MV-4-11 (cell line): ENCODE measurements around the gene UGGT2.
"Not testable (repeated sequence)": the region's sequence is repeated elsewhere in the genome, so short reads cannot be mapped to it uniquely, and the experiment has no call there.

ENCODE experiments used
- DNase-seq: peaks from one replicate; lab custom pipeline; 2025; lab: John Stamatoyannopoulos, UW

UGGT2 gene

DNA sequence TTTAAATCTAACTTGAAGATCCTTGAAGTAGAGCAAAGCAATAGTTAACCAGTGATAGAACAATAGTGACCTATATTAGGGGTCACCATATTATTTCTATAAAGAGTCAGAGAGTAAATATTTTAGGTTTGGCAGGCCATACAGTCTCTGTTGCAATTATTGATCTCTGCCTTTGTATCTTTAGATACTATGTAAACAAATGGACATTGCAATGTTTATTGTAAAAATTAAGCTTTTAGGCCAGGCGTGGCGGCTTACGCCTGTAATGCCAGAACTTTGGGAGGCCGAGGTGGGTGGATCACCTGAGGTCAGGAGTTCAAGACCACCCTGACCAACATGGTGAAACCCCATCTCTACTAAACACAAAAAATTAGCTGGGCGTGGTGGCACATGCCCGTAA, 80.5 kb downstream of the UGGT2 start:
- DNase-seq, result not testable (repeated sequence)

DNA sequence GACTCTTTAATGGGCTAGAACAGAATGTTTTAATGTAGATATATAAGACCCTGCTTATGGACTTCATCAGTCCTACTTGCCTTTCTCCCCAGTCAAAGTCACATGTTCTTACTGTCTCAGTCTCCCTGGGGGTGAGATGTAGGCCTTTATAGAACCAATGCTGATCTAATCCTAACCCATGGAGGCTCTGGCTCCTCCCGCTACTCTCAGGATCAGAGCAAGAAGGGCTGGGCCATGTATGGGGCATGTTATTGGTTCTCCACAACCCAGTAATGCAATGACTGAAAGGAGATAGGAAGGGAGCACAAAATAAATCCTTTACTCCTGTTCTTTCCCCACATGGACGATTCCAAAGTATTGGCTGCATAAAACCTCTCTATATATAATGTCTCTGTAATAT, 82.3 kb downstream of the UGGT2 start:
- DNase-seq, result no peak

DNA sequence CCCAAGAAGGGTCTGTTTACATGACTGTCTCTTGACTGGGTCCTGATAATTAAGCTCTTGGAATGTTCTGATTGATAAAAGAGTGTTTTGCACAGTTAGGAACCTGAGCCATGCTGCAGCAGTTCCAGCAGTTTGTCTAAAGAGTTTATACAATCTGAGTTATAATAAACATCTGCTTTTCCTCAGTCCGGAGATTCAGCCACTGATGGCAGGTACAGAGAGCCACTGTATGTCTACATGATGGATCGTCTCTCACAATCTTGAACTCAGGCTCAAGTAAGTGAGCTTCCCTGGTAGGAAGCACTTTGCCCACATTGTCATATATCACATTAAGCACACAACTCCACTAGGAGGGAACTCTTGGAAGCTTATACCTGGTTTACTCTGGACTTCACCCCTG, 84.3 kb downstream of the UGGT2 start:
- DNase-seq, result no peak

DNA sequence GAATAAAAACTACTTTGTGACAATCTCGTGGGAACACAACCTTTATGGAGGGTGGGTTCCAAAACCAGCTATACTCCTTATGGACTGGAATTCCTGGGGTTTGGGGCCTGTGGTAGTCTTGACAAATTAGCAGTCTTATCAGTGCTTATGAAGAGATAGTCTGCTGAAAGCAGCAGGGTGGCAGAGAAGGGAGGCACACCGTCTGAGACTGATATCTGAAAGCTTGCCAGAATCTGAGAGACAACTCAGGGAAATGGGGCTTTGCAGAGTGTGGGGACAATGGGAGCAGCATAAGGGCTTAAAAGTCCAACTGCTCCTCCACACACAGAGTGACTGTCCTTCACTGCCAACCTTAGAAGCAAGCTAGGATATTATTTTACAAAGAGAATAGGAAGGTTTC, 95.9 kb downstream of the UGGT2 start:
- DNase-seq, result no peak

DNA sequence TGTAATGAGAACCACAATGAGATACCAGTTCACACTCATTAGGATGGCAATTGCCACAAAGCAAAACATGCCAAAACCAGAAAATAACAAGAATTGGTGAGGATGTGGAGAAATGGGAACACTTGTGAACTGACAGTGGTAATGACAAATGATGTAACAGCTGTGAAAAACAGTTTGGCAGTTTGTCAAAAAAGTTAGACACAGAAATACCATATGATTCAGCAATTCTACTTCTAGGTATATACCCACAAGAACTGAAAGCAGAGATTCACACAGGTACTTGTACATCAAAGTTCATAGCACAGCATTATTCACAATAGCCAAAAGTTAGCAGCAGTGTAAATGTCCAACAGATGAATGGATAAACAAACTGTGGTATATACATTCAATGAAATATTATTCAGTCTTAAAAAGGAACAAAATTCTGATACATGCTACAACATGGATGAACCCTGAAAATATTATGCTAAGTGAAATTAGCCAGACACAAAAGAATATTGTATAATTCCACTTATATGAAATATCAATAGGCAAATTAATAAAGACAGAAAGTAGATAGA, 96.5 kb downstream of the UGGT2 start:
- no peak for DNase-seq

DNA sequence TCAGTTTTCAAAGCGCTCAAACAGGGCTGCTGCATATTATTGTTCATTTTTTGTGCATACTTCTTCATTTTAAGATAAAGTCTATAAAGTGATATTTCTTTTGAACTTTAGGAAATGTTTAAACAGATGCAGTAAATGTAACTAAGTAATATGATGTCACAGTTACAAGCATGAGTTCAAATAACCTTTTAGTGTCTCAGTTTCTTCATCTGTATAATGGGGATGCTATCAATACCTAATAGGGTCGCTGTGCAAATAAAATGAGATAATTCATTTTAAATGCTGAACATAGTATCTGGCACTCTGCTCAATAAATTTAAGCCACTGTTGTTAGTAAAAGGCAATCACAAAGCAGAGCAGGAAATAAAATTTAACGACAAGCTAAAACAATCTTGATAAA, 97.5 kb downstream of the UGGT2 start:
- no peak for DNase-seq

DNA sequence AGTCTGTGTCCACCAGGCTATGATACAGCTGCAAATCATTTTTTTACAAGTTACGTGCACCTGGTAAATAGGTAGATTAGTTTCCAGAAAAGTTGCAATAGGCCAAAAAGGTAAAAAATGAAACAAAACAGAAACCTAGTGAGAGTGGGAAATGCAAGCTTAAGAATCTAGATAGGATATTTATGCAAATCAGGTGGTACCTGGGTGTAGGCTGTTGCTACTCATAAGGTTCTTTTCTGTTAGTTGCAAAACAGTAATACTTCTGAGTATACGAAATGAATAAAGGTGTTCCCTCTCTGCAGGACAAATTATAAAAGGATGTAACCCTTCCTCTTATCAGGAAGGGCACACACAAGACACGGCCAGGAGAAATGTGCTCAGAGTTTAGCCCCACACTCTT, 97.9 kb downstream of the UGGT2 start:
- DNase-seq, result no peak

DNA sequence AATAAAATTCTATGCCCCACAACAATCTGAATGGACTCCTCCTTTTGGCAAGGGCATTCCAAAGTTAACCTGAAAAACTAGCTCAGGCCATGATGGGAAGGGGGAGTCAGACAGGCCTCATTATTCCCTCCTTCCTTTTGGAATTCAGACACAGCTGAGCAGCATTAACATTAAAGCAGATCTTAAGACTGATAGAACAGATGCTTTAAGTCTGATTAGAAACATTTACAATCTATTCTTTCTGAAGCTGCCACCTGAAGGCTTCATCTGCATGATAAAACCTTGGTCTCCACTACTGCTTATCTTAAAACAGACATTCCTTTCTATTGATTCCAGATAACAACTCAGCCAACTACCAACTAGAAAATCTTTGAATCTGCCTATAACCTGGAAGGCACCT, 98.9 kb downstream of the UGGT2 start:
- DNase-seq, result no peak

DNA sequence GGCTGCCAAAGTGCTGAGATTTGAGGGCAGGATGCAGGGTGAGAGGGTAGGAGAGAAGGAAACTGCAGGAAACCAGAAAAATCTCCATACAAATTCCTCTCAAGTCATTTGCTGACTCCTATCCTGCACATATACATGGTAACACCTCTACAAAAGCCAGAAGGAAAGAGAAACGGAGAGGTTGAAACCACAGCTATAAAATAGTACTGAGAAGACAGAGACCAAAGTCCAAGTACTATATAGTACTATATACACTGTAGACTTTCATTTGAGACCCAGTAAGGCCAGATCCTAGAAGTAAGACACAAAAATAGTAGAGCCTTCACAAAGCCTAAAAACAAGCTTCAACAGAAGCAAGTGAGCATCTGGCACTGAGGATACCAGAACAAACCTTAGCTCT, 103.1 kb downstream of the UGGT2 start:
- no peak for DNase-seq

DNA sequence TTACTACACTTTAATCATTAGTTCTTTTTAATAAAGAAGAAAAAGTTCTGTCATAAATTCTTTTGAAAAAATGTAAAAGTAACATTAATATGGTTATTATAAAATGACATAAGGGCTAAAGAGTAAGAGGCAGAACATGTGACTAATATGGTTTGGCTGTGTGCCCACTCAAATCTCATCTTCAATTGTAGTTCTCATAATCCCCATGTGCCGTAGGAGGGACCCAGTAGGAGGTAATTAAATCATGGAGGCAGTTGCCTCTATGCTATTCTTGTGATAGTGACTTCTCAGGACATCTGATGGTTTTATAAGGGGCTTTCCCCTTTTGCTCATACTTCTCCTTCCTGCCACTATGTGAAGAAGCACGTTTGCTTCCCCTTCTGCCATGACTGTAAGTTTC, 104.5 kb downstream of the UGGT2 start:
- no peak for DNase-seq

DNA sequence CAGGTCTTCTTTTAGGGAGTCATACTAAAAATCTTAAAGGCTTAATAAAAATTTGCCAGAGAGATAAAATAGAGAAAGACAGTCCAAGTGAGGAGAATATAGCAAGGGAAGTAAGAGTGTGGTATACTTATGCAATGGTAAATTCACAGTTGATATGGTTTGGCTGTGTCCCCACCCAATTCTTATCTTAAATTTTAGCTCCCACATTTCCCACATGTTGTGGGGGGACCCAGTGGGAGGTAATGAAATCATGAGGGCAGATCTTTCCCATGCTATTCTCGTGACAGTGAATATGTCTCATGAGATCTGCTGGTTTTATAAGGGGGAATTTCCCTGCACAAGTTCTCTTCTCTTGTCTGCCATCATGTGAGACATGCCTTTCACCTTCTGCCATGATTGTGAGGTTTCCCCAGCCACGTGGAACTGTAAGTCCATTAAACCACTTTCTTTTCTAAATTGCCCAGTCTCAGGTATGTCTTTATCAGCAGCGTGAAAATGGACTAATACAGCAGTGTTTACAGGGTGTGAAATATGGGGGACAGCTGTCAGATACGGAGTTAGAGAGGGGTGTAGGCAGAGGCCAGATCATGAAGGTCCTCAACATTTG, 115.4 kb downstream of the UGGT2 start:
- DNase-seq, result no peak

DNA sequence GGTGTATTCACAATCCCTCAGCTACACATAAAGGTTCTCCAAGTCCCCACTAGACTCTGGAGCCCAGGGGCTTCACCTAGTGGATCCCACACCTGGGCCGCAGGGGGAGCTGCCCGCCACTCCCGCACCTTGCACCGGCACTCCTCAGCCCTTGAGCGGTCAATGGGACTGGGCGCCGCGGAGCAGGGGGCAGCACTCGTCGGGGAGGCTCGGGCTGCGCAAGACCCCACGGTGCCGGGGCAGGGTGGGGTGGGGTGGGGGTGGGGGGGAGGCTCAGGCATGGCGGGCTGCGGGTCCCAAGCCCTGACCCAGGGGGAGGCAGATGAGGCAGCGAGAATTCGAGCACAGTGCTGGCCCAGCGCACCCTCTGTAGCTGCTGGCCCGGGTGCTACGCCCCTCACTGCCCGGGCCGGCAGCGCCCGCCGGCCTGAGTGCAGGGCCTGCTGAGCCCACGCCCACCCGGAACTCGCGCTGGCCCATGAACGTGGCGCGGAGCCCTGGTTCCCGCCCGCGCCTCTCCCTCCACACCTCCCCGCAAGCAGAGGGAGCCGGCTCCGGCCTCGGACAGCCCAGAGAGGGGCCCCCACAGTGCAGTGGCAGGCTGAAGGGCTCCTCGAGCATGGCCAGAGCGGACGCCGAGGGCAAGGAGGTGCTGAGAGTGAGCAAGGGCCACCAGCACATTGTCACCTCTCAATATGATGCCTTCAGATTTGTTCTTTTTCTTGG, 121.7 kb downstream of the UGGT2 start:
- DNase-seq, result no peak

DNA sequence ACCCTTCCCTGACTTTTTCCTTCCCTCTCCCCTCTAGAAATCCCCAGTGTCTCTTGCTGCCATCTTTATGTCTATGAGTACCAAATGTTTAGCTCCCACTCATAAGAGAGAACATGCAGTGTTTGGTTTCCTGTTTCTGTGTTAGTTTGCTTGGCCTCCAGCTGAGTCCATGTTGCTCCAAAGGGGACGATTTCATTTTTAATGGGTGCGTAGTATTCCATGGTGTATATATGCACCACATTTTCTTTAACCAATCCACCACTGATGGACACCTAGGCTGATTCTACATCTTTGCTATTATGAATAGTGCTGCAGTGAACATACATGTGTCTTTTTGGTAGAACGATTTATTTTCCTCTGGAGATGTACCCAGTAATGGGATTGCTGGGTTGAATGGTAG, 123.8 kb downstream of the UGGT2 start:
- DNase-seq, result no peak

DNA sequence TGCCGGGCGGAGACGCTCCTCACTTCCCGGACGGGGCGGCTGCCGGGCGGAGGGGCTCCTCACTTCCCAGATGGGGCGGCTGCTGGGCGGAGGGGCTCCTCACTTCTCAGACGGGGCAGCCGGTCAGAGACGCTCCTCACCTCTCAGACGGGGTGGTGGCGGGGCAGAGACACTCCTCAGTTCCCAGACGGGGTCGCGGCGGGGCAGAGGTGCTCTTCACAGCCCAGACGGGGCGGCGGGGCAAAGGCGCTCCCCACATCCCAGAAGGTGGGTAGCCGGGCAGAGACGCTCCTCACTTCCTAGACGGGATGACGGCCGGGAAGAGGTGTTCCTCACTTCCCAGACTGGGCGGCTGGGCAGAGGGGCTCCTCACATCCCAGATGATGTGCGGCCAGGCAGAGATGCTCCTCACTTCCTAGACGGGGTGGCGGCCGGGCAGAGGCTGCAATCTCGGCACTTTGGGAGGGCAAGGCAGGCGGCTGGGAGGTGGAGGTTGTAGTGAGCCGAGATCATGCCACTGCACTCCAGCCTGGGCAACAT, 124.8 kb downstream of the UGGT2 start:
- not testable (repeated sequence) for DNase-seq

DNA sequence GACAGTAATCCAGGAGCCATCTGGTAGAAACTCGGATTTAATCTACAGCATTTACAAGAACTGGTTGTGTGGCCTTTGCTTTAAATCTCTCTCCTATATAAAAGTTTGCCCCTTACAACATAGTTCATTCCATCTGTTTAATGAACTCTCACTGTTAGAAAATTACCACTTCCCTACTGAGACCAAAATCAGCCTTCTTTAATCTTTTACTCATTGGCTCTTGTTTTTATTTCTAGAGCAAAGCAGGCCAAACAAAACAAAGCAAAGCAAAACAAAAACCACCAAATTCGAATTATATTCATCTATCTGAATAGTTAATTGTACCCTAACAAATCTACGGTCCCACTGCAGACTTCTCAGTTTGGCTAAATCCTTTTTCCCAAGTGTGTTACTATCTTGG, 127.0 kb downstream of the UGGT2 start:
- no peak for DNase-seq

DNA sequence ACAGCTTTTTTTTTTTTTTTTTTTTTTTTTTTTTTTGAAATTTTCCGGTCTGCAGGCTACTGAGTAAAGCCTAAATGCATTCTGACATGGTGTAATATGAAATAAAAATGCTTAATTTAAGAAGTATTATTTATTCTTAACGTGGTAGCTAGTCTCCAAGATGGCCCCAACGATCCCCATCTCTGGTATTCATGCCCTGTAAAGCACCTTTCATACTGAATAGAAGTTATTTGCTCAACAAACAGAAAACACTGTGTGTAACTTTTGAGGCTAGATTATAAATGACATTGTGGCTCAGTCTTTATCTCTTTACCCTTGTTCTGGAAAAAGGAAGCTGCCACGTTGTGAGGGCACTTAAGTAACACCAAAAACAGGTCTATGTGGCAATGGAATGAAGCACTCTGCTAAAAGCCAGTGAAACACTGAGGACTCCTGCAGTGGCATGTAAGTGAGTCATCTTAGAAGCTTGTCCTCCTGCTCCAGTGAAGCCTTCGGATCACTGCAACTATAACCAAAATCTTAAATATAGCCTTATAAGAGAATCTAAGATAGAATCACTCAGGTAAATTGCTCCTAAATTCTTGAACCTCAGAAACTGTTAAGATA, 128.7 kb downstream of the UGGT2 start:
- peak; percentile 36 for DNase-seq

DNA sequence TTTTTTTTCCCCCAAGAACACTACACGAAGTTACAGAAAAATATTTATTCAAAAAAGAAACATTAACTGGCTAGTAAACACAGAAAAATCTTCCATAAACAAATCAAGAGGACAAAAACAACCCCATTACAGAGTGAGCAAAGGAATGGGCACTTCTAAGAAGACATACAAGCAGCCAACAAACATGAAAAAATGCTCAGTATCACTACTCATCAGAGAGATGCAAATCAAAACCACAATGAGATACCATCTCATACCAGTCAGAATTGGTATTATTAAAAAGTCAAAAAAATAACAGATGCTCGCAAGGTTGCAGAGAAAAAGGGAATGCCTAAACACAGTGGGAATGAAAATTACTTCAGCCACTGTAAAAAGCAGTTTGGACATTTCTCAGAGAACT, 131.7 kb downstream of the UGGT2 start:
- no peak for DNase-seq

DNA sequence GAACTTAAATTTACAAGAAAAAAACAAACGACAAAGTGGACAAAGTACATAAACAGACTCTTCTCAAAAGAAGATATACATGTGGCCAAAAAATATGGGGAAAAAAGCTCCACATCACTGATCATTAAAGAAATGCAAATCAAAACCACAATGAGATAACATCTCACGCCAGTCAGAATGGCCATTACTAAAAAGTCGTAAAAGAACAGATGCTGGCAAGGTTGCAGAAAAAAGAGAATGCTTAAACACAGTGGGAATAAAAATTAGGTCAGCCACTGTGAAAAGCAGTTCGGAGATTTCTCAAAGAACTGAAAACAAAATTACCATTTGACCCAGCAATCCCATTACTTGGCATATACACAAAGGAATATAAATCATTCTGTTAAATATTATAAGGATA, 132.7 kb downstream of the UGGT2 start:
- DNase-seq, result no peak

DNA sequence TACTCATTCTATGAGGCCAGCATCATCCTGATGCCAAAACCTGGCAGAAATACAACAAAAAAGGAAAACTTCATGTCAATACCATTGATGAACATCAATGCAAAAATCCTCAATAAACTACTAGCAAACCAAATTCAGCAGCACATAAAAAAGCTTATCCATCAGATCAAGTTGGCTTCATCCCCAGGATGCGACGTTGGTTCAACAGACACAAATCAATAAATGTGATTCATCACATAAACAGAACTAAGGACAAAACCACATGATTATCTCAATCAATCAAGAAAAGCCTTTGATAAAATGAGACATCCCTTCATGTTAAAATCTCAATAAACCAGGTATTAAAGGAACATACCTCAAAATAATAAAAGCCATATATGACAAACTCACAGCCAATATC, 134.3 kb downstream of the UGGT2 start:
- DNase-seq, result no peak

DNA sequence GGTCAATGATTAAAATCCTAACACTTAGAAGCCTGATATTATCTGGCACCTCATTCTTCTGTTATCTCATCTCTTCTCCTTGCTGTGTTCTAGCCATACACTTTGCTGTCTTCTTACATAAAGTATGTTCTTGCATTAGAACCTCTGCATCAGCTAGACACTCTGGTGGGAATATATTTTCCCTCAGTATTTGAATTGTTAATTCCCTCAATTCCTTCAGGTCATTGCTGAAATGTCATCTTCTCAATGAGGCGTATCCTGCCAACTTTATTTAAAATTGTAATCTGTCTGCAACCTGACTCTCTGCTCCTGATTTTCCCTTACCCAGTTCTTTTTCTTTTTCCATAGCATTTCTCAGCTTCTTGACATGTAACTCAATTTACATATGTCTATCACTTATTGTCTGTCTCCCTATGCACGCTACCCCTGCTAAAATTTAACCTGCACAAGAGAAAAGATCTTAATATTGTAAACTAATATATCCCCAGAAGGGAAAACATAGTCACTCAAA, 138.2 kb downstream of the UGGT2 start:
- DNase-seq, result no peak

DNA sequence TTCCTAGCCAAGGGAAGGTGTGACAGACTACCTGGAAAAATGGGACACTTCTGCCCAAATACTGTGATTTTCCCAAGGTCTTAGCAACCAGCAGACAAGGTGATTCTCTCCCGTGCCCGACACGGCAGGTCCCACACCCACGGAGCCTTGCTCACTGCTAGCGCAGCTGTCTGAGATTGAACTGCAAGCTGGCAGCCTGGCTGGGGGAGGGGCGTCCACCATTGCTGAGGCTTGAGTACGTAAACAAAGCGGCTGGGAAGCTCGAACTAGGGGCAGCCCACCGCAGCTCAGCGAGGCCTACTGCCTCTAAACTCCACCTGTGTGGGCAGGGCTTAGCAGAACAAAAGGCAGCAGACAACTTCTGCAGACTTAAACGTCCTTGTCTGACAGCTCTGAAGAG, 146.2 kb downstream of the UGGT2 start:
- DNase-seq, result no peak

DNA sequence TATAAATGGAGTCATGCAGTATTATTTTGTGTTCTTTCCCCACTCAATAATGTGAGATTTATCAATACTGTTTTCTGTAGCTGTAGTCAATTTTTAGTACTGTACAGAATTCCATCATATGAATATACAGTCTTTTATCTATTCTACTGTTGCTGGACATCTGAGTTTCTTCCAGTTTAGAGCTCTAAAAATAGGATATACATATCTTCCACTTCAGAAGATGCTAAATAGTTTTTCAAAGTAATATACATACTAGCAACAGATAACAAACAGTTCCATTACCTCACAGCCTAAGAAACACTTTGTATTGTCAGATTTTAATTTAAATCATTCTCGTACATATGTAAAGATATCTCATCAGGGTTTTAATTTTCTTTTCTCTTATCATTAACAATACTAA, 149.6 kb downstream of the UGGT2 start:
- DNase-seq, result no peak

DNA sequence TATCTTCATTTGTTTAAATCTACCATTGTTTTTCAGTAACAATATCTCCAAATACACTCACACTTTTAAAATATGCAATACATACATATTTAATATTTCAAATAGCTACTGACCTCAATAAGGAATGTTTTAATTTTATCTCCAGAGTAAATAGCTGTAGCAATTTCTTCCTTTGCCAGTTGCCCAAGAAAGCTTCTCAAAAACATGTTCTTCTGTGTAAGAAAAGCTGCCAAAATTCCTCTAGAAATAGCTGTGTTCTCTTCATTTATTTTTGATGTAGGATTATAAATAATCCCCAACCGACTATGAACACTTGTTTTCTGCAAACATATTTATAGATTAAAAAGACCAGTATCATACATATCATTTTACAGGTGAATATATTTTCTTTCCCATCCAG, 150.5 kb downstream of the UGGT2 start:
- no peak for DNase-seq
